GM12872 (cell line): ENCODE data around the gene BPTF.

Experiments used
- TF ChIP-seq, protein P1 (sequence below): IDR thresholded peaks from 3 replicates; pipeline ENCODE4 v1.5.1; 2011; ENCODE audit warnings: low read depth, mild to moderate bottlenecking, low read length, moderate library complexity; ENCODE audit not compliant: insufficient read depth

Gene BPTF

GRCh38 chr17:67982034-67982640 is 156.8 kb downstream of the BPTF start:
- TF ChIP-seq, protein P1, sequence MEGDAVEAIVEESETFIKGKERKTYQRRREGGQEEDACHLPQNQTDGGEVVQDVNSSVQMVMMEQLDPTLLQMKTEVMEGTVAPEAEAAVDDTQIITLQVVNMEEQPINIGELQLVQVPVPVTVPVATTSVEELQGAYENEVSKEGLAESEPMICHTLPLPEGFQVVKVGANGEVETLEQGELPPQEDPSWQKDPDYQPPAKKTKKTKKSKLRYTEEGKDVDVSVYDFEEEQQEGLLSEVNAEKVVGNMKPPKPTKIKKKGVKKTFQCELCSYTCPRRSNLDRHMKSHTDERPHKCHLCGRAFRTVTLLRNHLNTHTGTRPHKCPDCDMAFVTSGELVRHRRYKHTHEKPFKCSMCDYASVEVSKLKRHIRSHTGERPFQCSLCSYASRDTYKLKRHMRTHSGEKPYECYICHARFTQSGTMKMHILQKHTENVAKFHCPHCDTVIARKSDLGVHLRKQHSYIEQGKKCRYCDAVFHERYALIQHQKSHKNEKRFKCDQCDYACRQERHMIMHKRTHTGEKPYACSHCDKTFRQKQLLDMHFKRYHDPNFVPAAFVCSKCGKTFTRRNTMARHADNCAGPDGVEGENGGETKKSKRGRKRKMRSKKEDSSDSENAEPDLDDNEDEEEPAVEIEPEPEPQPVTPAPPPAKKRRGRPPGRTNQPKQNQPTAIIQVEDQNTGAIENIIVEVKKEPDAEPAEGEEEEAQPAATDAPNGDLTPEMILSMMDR = no peak

DNA sequence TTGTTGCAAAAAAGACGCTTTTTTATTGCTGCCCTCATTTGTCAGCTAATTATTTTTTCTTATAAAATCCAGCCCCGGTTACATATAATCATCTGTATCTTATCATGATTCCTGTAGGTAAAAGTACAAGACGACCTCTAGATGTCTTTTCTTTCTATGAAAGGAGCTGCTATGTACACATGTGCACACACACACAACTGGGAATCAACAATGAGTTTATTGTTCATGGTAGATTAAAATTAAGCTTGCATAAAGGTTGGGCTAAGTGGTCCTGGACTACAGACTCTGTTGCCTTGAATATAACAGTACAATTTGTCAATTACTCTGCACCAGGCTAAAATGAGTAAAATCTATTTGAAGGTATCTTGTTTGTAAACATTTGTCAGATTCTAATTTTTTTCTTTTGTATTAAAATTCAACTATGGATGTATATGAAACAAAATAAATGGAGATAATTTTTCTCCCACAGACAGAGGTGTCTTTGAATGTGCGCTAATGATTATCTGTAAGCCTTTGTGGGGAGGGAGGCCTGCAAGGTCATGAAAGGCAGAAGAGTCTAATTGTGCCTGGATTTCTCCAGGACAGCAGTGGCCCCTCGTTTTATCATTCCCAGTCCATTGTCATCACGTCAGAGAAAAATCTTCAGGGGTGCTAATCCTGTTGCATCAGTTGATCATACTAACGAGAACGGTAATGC is 157.5 kb downstream of the BPTF start:
- TF ChIP-seq, protein P1 = no peak

DNA sequence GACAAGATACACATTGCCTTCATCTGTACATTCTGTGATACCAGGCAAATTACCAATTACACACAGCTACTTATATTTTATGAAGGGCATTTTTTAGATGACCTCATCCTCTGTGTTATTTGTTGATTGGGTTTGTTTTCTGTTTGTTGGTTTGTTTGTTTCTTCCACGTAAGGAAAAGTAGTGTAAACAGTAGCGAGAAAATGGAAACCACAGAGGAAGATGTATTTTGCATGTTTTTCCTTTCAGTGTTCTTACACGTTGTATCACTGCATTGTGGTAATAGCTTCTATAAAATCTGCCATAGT is 158.0 kb downstream of the BPTF start:
- TF ChIP-seq, protein P1 = no peak

- TF ChIP-seq, protein P1 = no peak
Observed at GRCh38 chr17:67990909-67991308, 165.6 kb downstream of the BPTF start.

- TF ChIP-seq, protein P1 = no peak
Observed at GRCh38 chr17:67992548-67993152, 167.3 kb downstream of the BPTF start.

DNA sequence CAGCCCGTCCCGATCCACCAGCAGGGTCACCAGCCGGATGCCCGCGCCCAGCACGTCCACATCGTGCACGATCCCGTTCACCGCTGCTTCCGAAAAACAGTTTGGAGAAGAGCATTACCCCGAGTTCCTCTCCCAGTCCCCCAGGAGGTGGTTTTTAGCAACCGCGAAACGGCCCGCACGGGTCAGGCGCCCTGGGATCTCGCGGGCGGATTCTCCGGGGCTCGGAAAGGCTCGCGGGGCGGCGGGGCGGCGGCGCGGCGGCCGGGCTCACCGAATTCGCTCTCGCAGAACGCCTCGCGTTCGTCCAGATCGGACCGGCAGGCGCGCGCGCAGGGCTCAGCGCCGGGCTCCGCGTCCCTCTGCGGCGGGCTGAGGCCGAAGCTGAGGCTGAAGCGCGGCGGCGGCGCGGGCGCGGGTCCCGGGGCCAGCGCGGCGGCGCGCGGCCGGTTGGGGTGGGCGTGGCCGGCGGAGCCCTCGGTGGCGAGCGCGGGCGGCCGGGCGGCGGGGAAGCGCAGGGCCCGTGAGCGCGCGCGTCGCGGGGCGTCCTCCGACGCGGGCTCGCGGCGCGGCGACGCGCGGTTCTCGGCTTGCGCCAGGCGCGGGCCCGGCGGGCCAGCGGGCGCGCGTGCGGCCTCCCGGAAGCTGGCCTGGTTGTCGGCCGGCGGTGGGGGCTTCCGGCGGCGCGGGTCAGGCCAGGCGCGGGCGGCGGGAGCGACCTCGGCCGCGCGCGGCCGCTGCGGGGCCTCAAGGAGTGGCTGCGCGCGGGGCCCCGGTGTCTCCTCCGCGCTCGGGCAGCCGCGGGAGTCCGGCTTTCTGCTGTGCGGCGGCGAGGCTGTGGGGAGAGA is 168.1 kb downstream of the BPTF start:
- TF ChIP-seq, protein P1 = no peak

- TF ChIP-seq, protein P1 = no peak
Observed at GRCh38 chr17:67993998-67994361, 168.7 kb downstream of the BPTF start.
